ENCODE measurements around the gene NECAB3.
"Not testable (repeated sequence)": the region's sequence is repeated elsewhere in the genome, so short reads cannot be mapped to it uniquely, and the experiment has no call there.

NECAB3 gene

DNA sequence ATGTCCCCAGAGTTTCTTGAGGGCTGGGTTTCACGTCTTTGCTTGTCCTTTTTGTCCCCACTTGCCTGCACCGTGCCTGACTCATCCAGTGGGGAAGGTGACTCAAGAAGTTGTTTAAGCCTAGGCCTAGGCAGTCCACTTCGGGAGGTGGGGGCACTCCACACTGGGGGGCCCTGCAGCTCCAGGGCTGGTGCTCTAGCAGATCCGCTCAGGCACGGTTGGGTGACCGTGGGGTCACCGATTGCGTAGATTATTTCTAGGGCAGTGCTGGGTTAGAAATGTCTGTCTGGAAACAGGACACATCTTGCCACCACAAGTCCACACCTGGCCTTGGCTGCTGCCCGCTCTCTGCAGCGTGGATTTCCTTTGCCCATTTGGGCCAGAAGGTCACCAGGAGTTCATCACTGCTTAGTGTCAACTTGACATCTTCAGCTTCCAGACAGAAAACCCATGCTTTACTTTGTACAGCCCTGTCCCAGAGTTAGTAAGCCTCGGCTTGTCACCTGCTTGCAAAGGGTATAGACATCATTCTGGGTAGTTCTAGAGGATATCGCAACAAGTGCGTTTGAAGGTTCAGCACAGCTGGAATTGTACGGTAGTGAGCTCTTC, 25.7 kb downstream of the NECAB3 start:
- DNase-seq: peak; percentile 13

DNA sequence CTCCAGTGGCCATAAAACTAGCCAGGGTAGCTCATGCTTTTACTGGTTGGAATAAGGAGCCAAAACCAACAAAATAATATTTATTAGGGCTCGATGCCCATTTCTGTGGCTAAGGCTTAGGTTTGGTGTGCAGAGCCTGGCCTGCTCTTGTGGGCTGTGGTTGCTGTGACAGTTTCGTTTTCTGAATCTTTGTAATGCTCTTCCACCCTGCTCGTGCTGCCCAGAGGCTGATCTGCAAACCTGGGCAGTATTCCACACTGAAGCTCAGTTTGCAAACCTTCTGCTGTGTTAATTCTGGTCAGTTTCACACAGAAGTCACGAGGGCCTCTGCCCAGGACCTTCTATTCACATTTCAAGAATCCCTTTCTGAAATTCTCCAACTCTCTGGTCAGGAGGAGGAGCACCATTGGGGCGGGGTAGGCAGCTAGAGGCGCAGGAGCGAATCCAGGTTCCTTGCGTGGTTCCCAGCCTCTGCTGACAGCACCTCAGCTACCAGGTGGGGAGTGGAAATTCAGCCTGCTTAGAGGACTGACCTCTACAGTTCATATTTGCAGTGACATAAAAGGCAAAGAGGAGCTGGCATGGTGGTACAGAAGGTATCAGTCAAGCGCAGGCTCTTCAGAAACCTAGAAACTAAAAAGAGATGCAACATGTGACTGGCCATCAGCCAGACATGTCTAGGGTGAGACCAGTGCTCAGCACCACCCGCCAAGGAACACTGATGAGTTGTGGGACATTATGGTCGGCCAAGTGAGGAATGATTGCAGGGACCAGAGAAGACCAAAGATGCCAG, 26.4 kb downstream of the NECAB3 start:
- DNase-seq: no peak

DNA sequence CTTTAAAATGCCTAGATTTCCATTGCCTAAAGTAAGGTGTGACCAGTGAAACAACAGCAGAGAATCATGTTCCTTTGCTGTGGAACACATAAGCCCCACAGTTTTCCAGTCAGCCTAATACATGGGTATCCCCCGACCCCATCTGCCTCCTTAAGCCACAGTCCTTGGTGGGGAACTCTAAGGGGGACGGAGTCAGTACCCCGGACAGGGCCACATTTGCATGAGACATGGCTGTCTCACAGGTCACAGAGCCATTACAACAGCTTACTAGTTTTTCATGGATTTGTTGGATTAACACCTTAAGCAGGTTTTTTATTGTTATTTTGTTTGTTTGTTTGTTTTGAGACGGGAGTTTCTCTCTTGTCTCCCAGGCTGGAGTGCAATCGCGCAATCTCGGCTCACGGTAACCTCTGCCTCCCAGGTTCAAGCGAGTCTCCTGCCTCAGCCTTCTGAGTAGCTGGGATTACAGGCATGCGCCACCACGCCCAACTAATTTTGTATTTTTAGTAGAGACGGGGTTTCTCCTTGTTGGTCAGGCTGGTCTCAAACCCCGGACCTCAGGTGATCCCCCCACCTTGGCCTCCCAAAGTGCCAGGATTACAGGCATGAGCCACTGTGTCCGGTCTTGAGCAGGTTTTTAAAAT, 27.1 kb downstream of the NECAB3 start:
- DNase-seq: not testable (repeated sequence)

DNA sequence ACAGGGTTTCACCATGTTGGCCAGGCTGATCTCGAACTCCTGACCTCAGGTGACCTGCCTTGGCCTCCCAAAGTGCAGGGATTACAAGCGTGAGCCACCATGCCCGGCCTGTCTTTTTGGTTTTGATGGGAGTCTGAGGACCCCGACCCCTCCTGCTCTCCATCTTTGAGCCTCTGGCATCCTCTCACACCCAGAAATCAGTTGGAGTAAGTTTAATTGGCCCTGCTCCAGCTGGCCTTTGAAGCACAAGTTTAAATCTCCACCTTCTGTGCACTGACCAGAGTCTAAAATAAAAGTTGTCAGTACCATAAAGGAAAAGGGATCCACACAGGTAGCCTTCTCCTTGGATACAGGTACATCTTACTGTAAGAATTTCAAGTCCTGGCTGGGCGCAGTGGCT, 28.0 kb downstream of the NECAB3 start:
- no peak for DNase-seq

DNA sequence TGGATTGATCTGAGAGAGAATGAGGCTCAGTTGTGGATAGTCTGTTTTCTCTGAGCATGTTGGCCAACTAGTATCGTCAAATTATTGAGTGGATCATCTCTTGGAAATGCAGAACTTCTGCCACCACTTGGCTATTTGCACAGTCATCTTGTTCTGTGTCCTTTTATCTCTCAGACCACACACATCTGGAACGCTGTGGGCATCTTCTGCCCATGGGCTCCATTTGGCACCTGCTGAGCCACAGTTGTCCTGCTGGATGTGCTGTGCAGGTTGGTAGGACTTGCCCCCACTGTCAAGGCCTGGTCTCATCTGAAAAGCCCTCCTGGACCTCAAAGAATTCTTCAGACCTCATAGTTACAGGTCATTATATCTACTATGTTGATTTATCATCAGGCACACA, 28.8 kb downstream of the NECAB3 start:
- DNase-seq: no peak

DNA sequence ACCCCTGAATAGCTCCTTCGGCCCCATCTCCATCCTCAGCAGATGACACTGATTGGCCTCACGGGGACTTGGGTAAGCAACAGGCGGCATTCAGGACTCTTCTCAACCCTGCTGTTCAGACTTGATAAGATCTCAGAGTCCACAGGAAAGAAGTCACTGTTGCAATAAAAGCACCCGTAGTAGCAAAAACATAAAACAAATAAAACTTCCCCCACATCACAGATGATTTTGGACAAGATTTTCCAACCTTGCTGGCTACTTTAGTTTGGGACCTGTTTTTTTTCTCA, 29.2 kb downstream of the NECAB3 start:
- no peak for DNase-seq

DNA sequence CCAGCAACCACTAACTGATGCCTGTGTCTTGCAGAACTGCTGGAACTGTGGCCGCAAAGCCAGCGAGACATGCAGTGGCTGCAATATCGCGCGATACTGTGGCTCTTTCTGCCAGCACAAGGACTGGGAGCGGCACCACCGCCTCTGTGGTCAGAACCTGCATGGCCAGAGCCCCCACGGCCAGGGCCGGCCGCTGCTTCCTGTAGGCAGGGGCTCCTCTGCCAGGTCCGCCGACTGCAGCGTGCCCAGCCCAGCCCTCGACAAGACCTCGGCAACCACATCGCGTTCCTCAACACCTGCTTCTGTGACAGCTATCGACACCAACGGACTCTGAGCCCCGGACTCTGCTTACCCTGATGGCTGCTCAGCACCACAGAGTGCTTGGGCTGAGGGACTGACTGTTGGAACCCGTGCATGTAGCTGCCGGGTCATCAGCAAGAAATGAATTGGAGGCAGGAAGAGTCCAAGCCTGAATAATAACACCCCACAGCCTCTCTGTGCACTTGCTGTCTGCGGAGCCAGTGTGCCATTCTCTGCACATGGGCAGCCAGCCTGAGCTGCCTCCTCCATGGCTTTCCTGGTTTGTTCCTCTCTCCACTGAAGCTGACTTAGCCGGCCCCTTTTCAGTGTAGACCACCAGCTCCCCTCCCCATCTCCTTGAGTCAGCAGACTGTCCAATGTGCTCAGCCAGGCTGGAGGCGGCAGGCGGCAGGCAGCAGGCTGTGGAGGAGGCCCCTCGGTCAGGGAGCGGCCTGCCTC, 29.7 kb downstream of the NECAB3 start:
- DNase-seq: no peak

DNA sequence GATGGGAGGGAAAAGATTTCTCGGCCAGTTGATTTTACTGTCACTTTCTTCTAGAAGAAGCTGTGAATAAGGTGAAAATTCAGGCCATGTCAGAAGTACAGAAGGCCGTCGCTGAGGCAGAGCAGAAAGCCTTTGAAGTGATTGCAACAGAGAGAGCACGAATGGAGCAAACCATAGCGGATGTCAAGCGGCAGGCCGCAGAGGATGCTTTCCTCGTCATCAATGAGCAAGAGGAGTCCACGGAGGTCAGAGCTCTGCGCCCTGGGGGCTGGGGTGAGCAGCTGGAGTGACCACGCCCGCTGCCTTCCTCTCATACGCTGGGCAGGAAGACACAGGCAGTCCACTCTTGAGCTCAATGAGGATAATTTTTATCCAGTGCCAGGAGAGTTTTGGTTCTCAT, 33.9 kb downstream of the NECAB3 start:
- DNase-seq: no peak

DNA sequence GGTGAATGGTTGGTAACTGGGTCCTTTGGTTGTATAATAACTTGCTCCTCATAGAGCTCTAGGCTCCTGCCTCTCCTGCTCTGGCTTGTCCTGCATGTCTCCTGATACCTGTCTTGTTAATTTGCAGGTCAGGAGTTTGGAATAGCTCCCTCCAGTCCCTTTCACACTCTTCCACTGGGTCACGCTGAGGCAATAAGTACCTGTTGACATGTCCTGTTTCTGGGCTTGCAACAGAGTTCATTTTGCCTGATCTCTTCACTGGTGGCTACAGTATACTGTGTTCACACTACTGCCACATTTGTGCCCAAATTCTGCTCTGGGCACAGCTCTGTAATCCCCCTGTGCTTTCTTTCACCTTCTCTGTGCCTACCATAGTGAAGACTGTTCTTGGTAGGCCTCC, 37.5 kb downstream of the NECAB3 start:
- DNase-seq: no peak

DNA sequence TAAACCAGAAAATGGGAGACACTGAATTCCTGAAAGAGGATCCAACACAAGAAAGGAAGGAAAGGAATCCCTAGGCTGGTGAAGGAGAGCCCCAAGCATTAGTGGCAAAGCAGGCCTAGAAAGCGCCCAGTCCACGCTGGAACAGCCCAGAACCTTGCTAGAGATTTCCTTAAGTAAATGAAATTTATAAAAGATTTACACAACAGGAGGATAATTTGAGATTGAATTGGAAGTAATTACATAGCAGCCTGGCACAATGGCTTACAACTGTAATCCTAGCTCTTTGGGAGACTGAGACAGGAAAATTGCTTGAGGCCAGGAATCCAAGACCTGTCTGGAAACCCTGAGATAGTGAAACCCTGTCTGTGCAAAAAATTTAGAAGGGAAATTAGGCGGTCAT, 38.9 kb downstream of the NECAB3 start:
- no peak for DNase-seq

DNA sequence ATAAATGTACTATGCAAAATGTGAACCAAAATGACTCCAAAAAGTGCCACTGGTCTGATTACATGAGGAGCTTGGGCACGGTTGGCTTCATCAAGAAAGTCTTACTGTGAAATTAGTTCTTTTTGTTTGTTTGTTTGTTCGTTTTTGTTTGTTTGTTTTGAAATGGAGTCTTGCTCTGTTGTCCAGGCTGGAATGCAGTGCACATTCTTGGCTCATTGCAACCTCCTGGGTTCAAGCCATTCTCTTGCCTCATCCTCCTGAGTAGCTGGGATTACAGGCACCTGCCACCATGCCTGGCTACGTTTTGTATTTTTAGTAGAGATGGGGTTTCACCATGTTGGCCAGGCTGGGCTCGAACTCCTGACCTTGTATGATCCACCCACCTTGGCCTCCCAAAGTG, 42.3 kb downstream of the NECAB3 start:
- DNase-seq: not testable (repeated sequence)

DNA sequence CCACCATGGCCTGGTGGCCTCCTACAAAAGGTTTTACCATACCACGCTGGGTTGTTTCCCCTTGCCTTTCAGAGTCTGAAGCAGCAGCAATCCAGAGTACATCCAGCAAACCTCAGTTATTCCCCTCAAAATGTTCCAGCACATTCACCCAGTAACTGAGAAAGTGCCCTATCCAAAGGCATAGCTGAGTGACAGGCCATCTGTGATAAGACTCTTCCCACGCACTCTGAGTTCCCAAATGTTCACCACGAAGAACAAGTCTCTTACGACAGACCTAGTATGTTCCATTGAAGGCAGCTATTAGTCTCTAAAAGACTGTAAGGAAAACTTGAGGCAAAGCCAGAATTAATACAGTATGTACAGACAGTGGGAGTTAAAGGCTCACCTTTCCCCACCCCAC, 43.7 kb downstream of the NECAB3 start:
- no peak for DNase-seq

DNA sequence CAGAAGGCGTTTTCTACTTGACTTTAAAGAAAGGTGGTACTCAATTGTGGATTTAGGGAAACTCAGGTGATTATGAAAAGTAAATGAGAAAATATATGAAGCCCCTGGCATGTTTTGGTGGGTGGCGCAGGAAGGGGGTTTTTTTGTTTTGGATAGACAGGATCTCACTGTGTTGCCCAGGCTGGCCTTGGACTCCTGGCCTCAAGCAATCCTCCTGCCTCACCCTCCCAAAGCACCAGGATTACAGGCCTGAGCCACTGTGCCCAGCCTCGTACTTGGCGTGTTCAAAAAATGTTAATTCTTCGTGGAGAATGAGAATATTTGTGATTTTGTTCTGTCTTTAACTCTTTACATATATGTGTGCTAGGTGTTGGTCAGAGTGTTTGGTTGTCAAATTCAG, 44.2 kb downstream of the NECAB3 start:
- DNase-seq: no peak

DNA sequence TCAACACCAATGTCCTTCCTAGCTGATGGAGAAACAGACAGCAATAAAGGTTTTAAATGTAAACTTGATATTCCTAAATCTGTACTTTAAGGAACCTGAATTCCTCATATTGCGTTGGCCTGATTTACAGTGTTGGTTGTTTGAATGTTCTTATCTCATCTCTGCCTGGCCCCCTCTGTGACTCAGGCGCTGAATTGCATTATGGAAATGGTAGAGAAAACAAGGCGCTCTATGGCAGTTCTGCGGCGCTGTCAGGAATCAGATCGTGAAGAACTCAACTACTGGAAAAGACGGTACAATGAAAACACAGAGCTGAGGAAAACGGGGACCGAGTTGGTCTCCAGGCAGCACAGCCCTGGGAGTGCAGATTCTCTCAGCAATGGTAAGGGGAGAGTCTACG, 44.7 kb downstream of the NECAB3 start:
- DNase-seq: no peak

DNA sequence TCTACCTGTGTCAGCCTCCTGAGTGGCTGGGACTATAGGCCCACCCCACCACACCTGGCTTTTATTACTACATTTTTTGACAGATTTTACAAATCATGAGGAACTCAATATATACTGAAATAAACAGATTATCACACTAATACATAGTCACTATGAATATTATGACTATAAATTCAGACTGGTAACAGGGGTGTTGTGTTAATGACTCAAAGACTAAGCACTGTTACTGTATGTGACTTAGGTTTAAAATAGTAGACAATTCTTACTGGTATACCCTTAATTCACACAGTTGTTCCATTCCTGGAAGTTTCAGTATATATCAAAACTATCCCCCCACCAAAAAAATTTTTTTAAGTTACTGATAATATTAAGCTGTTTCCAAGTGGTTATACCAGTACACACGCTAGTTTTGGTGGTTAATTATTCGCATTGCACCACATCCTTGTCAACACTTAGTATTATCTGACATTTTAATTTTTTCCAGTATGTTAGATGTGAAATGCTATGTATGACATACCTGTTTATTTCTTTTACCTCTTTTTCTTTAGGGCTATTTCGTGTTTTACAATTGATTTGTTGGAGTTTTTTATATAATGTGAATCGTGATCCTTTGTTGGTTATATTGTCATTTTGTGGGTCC, 46.5 kb downstream of the NECAB3 start:
- no peak for DNase-seq

DNA sequence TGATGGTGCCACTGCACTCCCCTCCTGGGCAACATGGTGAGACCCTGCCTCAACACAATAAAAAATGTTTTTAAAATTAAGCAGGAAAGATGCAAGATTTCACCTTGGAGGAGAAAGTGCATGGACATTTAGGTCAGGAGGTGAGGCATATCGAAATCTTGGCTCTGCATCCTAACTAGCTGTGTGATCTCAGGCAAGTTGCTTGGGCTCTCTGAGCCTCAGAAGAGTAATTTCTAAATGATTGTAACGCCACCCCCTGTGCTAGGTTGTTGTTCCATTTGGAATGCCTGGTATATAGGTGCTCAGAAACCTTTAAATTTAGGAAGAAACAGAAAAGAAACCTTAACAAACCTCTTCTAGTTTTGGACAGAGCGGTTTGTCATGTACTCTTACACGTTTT, 48.0 kb downstream of the NECAB3 start:
- DNase-seq: no peak

DNA sequence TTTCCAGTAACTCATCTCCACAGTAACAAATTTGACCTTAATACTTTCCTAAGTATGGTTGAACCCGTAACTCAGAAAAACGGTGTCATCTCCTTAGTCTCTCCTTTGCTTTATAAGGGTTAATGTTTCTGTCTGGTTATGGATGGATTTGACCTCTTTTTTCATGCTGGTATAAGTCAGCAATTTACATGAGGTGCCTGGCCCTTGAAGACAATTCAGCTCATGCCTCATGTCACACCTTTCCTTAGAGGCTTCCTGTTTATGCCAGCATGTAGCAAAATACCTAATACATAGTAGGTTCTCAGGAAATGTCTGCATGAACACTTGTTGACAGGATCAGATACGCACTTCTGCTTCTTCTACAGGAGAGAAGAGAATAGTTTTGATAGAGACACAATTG, 49.8 kb downstream of the NECAB3 start:
- DNase-seq: no peak

DNA sequence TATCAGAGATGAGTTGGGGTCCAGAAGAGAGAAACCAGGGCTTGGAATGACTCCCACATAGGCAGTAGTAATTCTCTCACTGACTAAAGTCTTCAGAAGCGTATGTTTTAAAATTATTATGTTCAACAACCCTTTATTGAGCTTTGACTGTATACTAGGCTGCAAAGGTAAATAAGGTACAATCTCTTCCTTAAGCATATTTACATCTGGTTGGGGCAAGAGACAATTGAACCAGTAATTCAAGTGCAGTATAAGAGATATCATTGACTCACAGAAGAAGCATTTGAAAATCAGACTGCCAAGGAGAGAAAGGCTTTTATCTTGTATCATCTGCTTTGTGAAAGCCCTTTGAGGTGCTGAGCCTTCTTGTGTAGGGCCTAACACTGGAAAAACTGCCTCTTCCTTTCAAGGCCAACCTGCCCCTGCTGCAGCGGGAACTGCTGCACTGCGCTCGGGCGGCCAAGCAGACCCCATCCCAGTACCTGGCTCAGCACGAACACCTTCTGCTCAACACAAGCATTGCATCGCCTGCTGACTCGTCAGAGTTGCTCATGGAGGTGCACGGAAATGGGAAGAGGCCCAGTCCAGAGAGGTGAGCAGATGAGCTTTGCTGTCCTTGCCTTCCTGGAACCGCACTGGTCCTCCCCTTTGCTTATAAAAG, 51.4 kb downstream of the NECAB3 start:
- no peak for DNase-seq

DNA sequence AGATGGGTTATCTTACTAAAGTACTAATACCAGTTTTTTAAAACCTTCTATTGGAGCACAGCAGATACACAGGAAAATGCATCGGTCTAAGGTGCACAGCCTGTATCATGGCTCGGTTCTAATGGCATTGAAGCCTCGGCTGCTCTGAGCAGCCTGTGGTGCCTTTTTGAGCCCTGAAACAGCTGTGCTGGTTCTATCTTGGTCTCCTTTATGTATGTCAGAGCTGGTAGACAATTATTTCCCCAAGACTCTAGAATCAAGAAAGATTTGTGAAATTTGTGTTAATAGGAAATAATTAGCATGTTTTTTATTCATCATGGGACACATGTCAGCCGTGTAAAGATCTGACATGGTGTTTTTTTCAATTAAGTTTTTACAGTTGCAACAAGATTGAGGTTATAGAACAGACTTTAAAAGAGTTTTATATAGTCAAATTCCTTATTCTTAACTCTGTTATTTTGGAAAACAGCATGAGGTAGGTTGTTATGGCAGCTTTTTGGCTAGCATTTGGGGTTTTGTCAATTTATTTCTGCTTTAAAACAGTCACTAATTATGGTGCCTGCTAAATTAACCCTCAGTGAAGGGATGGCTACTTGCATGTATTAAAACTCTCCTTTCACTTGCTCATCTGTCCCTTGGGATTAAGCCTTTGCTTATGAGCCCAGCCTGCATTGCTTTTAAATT, 52.4 kb downstream of the NECAB3 start:
- DNase-seq: no peak

DNA sequence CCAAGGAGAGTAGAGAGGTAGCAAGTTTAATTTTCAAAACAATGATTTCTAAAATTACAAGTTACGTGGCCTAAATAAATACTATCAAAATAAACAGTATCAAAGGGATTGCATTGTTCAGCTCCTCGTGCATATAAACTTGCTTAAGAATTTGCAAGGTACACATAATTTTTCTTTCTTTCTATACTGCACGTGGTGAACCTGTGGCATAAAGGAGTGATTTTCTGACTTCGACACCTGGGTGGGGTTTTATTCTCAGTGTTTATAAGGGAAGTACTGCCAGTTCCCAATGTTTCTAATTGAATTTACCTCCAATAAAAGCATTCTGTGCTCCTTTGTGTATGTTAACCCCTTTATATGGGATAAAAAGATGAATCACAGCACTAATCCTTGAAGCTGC, 62.2 kb downstream of the NECAB3 start:
- no peak for DNase-seq

DNA sequence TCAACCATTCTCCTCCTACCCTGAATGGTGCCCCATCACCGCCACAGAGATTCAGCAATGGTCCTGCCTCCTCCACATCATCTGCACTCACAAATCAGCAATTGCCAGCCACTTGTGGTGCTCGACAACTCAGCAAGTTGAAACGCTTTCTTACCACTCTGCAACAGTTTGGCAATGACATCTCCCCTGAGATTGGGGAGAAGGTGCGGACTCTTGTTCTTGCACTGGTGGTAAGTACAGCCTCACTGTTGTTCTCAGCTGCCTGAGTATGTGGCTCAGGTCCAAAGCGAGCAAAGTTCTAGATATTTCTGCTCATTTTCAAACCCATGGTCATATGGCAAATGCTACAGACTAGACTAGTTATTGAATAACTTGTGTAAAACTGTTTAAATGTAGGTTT, 63.1 kb downstream of the NECAB3 start:
- no peak for DNase-seq

DNA sequence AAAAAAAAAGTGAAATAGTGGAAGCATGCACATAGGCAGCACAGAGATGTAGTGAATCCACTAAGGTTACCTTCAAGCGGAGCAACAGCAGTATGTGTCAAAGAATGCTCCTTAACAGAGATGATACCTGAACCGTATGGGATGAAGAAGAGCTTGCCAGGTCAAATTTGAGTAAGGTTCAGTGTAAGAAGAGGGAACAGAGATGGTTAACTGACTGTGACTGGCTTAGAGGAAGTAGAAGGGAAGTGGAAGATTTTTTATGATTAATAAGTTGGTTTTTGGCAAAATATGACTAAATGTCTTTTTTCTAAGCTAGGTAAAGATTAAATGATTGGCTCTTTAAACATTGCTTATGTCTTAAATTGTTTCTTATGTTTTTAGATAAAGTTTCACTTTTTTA, 64.7 kb downstream of the NECAB3 start:
- DNase-seq: no peak

Measured in 8988T (cell line).